ENCODE measurements around the gene BOLL. TPM values are rescaled to one million over a fixed set of nuclear protein-coding genes. Genes with fewer than 3 reads are reported as not detected.

BOLL gene
- polyA plus RNA-seq, 2 of the 4 experiments (the other 2 are of a cell fraction), result not detected

DNA sequence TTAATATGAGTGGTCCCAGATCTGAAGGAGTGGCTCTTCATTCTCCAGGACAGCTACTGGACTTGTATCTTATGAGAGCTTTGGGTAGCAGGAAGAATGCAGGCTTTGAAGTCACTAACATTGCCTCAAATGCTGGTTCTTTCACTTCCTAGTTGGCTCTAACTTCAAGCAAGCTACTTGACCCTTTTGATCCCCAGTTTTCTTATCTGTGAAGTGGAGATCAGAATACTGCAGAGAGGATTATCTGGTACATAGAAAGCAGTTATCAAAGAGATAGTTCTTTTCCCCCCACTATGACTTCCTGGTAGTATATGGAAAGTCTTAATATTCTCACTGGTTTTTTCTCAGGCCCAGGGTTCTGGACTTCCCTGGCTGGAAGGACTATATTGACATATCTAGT, 15.9 kb upstream of the BOLL start (continued):
- TF ChIP-seq USF2 (IDR thresholded peaks at IDR 0.05) (no peak), HOXA7 (CRISPR knock-in tag; IDR thresholded peaks at IDR 0.05) (no peak)
- TF ChIP-seq, protein P1, sequence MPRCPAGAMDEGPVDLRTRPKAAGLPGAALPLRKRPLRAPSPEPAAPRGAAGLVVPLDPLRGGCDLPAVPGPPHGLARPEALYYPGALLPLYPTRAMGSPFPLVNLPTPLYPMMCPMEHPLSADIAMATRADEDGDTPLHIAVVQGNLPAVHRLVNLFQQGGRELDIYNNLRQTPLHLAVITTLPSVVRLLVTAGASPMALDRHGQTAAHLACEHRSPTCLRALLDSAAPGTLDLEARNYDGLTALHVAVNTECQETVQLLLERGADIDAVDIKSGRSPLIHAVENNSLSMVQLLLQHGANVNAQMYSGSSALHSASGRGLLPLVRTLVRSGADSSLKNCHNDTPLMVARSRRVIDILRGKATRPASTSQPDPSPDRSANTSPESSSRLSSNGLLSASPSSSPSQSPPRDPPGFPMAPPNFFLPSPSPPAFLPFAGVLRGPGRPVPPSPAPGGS (IDR thresholded peaks at IDR 0.05), result no peak

- WGBS (ENCODE audit: missing lambda C conversion rate), result 32% methylated on average over 2 of the region's 2 CpGs
Measured at GRCh38 chr2:197800091-197800490, 15.0 kb upstream of the BOLL start.

DNA sequence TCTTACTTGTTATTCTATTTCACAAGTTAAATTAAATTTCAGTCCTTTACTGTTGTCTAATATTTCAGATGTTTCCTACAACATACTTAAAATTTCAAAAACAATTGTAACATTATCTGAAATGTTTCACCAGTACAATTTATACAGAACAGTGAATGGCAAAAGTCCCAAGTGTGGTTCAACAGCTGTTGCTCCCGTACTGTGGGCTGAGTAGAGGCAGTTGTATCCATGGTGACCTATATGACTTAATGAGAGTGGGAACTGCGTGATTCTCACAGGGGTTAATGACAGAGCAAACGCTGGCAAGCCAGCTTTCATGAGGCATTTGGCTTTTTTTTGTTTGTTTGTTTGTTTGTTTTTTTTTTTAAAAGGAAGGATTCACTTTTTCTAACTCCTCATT, 13.9 kb upstream of the BOLL start:
- Histone ChIP-seq H3K4me3 (no peak overlapping the region), H3K9me3 (no peaks in the 10 kb centered on the region), H3K4me1 (0 out of 3 replicates have a peak, but pooled peaks cover 3% of the 10 kb centered on the region), H3K27ac (no peak overlapping the region), H3K4me2 (no peak overlapping the region)
- DNase-seq (ENCODE audit: low read depth in 1 of 2, low spot score in 1 of 2) (no peak), ATAC-seq (no peak), FAIRE-seq (no peak)
- ChIA-PET POLR2A (no interaction called here), CTCF (interaction anchor here (0.6 kb wide), 1 partner anchor 12 kb away, joined by 3 read pairs; no protein-coding TSS in a partner anchor)
- WGBS (ENCODE audit: missing lambda C conversion rate), result 26% methylated on average over 3 of the region's 3 CpGs
- no peak for TF ChIP-seq CHD4 (IDR thresholded peaks at IDR 0.05; ENCODE audit: borderline replicate concordance)
- no peak for TF ChIP-seq HMGXB4 (CRISPR knock-in tag; IDR thresholded peaks at IDR 0.05; ENCODE audit: borderline replicate concordance)
- TF ChIP-seq TFCP2L1 (CRISPR knock-in tag; IDR thresholded peaks at IDR 0.05), result no peak
- no peak for TF ChIP-seq RFX5 (IDR thresholded peaks at IDR 0.05)
- no peak for TF ChIP-seq JUNB (IDR thresholded peaks at IDR 0.05)
- TF ChIP-seq NPAS2 (CRISPR knock-in tag; IDR thresholded peaks at IDR 0.05; ENCODE audit: borderline replicate concordance), result no peak
- no peak for TF ChIP-seq ESRRA (IDR thresholded peaks at IDR 0.05; ENCODE audit: borderline replicate concordance, low read length)
- no peak for TF ChIP-seq JUN (IDR thresholded peaks at IDR 0.05)
- TF ChIP-seq BHLHE40 (IDR thresholded peaks at IDR 0.05; ENCODE audit: low read depth, low read length), result no peak
- TF ChIP-seq FOSL2 (IDR thresholded peaks at IDR 0.05), result no peak
- no peak for TF ChIP-seq FOSL2 (CRISPR knock-in tag; IDR thresholded peaks at IDR 0.05)
- no peak for TF ChIP-seq ZFP36 (IDR thresholded peaks at IDR 0.05; ENCODE audit: borderline replicate concordance, partially characterized antibody)
- no peak for TF ChIP-seq EHMT2 (IDR thresholded peaks at IDR 0.05; ENCODE audit: low read depth)
- TF ChIP-seq TP53 (CRISPR knock-in tag; IDR thresholded peaks at IDR 0.05), result no peak
- no peak for TF ChIP-seq CTCF (IDR thresholded peaks at IDR 0.05)
- no peak for TF ChIP-seq MYC (IDR thresholded peaks at IDR 0.05; ENCODE audit: borderline replicate concordance, low read length)
- no peak for TF ChIP-seq EP300 (IDR thresholded peaks at IDR 0.05)
- no peak for TF ChIP-seq FOXS1 (CRISPR knock-in tag; IDR thresholded peaks at IDR 0.05)

More at GRCh38 chr2:197800091-197800490, 15.0 kb upstream of the BOLL start:
- ATAC-seq (no peak), FAIRE-seq (no peak), DNase-seq (ENCODE audit: low read depth in 1 of 2, low spot score in 1 of 2) (no peak)
- ChIA-PET CTCF (no interaction called here), POLR2A (no interaction called here)
- Histone ChIP-seq H3K4me3 (no peak overlapping the region), H3K4me2 (no peak overlapping the region), H3K4me1 (0 out of 3 replicates have a peak, but pooled peaks cover 5% of the 10 kb centered on the region), H3K9me3 (no peaks in the 10 kb centered on the region), H3K27ac (no peak overlapping the region)
- TF ChIP-seq POLR2AphosphoS2 (conservative IDR thresholded peaks at IDR 0.05; ENCODE audit: low read length) (no peak), REST (IDR thresholded peaks at IDR 0.05) (no peak), ZC3H11A (IDR thresholded peaks at IDR 0.05) (no peak), CBX2 (IDR thresholded peaks at IDR 0.05; ENCODE audit: borderline replicate concordance, low read depth) (no peak)

Data from A549 (cell line).